ENCODE measurements around the gene GTF2H1. TPM values are rescaled to one million over a fixed set of nuclear protein-coding genes. Genes with fewer than 3 reads are reported as not detected.

GTF2H1 gene
- total RNA-seq, 1 donor from 2014 or later = 52.2 TPM

- H3K27me3 Mint-ChIP-seq (ENCODE audit: insufficient read depth) = no peaks in the 10 kb centered on the region
- peaks cover 31% of the 10 kb centered on the region for H3K36me3 Mint-ChIP-seq (ENCODE audit: low read depth)
- H3K9me3 Mint-ChIP-seq = no peaks in the 10 kb centered on the region
- no peak overlapping the region for H3K27ac Mint-ChIP-seq
- no peak overlapping the region for H3K4me3 Mint-ChIP-seq
- no peak for DNase-seq (ENCODE audit: low spot score)
- intact Hi-C loops (cut with micrococcal nuclease) = no loop called here
- H3K4me1 Mint-ChIP-seq (ENCODE audit: low read depth) = peaks cover 16% of the 10 kb centered on the region
These were observed 45.1 kb downstream of the GTF2H1 start for GRCh38 chr11:18367431-18367830.

GRCh38 chr11:18368221-18368620 is 45.9 kb downstream of the GTF2H1 start:
- peaks cover 16% of the 10 kb centered on the region for H3K4me1 Mint-ChIP-seq (ENCODE audit: low read depth)
- H3K27me3 Mint-ChIP-seq (ENCODE audit: insufficient read depth) = no peaks in the 10 kb centered on the region

GRCh38 chr11:18369398-18369797 is 47.0 kb downstream of the GTF2H1 start:
- Mint-ChIP-seq H3K4me3 (no peak overlapping the region), H3K27me3 (ENCODE audit: insufficient read depth) (no peaks in the 10 kb centered on the region), H3K9me3 (no peaks in the 10 kb centered on the region), H3K27ac (no peak overlapping the region), H3K4me1 (ENCODE audit: low read depth) (peaks cover 16% of the 10 kb centered on the region), H3K36me3 (ENCODE audit: low read depth) (peaks cover 27% of the 10 kb centered on the region)
- intact Hi-C loops (cut with micrococcal nuclease) = no loop called here
- DNase-seq (ENCODE audit: low spot score) = no peak

More at GRCh38 chr11:18368221-18368620, 45.9 kb downstream of the GTF2H1 start:
- Mint-ChIP-seq H3K9me3 (no peaks in the 10 kb centered on the region), H3K36me3 (ENCODE audit: low read depth) (peaks cover 29% of the 10 kb centered on the region), H3K27ac (no peak overlapping the region), H3K4me3 (no peak overlapping the region)
- intact Hi-C loops (cut with micrococcal nuclease) = no loop called here
- DNase-seq (ENCODE audit: low spot score) = no peak

DNA sequence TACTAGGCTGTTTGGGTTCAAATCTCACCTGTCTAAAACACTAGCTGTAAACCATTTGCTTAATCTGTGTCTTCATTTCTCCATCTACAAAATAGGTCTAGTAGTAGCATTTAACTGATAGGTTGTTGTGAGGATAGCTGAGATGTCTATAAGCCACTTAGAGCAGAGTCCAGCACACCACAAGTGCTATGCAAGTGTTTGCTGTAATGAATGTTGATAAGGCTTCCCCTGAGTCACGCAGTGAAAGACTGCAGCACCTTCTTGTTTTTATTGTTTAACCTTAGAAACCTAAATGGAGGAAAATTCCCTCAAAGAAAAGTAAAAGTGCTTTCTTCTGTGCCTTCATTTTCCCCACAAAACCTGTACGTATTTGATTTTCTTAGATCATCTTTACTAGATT is 48.9 kb downstream of the GTF2H1 start:
- no peaks in the 10 kb centered on the region for H3K9me3 Mint-ChIP-seq
- DNase-seq (ENCODE audit: low spot score) = no peak
- H3K4me3 Mint-ChIP-seq = no peak overlapping the region
- intact Hi-C loops (cut with micrococcal nuclease) = no loop called here
- H3K36me3 Mint-ChIP-seq (ENCODE audit: low read depth) = peaks cover 18% of the 10 kb centered on the region
- H3K4me1 Mint-ChIP-seq (ENCODE audit: low read depth) = peaks cover 8% of the 10 kb centered on the region
- H3K27ac Mint-ChIP-seq = no peak overlapping the region
- H3K27me3 Mint-ChIP-seq (ENCODE audit: insufficient read depth) = no peaks in the 10 kb centered on the region

DNA sequence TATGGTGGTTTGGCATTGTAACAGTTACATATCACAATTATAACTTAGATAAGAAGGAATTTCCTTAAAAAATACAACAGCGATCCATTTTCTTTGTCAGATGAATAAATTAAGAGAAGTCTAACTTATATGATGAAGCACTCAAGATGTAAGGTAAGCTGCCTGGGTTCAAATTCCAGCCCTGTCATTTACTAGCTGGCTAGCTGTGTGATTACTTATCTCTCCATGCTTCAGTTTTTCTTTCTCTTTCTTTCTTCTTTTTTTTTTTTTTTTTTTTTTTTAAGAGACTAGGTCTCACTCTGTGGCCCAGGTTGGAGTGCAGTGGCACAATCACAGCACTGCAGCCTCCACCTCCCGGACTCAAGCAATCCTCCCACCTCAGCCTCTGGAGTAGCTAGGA is 49.8 kb downstream of the GTF2H1 start:
- no peaks in the 10 kb centered on the region for H3K27me3 Mint-ChIP-seq (ENCODE audit: insufficient read depth)
- H3K27ac Mint-ChIP-seq = no peak overlapping the region
- intact Hi-C loops (cut with micrococcal nuclease) = no loop called here
- H3K4me3 Mint-ChIP-seq = no peak overlapping the region
- H3K4me1 Mint-ChIP-seq (ENCODE audit: low read depth) = peaks cover 8% of the 10 kb centered on the region
- H3K36me3 Mint-ChIP-seq (ENCODE audit: low read depth) = peaks cover 13% of the 10 kb centered on the region
- no peaks in the 10 kb centered on the region for H3K9me3 Mint-ChIP-seq
- DNase-seq (ENCODE audit: low spot score) = no peak

DNA sequence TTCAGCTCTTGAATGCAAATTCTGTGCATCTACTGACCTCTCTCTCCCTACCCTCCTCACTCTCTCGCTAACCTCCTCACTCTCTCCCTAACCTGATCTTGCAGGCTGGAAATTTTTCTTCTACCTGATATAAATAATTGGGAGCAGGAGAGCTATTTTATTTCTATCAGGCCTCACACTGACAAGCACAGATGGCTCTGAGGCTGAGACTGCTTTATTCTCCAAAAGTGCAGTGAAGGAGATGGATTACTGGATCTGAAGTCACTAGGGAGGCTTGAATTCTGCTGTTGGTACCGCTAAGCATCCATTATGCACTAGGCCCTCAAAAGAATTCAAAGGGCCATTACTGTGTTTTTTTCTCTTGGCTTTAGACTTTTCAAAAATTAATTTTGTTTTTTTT is 52.6 kb downstream of the GTF2H1 start:
- Mint-ChIP-seq H3K27ac (no peak overlapping the region), H3K36me3 (ENCODE audit: low read depth) (peaks cover 8% of the 10 kb centered on the region), H3K27me3 (ENCODE audit: insufficient read depth) (no peaks in the 10 kb centered on the region), H3K9me3 (no peaks in the 10 kb centered on the region), H3K4me1 (ENCODE audit: low read depth) (peaks cover 8% of the 10 kb centered on the region), H3K4me3 (no peak overlapping the region)
- no peak for DNase-seq (ENCODE audit: low spot score)
- intact Hi-C loops (cut with micrococcal nuclease) = no loop called here

DNA sequence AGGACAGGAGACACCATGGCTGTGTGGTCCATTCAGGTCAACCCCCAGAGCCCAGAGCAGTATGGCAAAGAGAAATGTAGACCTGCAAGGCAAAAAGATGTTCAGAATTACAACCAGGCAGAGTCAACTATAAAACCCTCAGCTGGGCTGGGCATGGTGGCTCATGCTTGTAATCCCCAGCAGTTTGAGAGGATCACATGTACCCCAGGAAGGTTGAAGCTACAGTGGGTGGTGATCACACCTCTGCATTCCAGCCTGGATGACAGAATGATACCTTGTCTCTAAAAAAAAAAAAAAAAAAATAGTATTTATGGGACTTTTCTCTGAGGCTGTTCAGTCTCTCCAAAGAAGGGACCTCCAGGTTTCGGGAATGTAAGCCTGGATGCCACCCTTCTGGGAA is 53.6 kb downstream of the GTF2H1 start:
- H3K4me1 Mint-ChIP-seq (ENCODE audit: low read depth) = peaks cover 7% of the 10 kb centered on the region
- no peak overlapping the region for H3K4me3 Mint-ChIP-seq
- H3K36me3 Mint-ChIP-seq (ENCODE audit: low read depth) = peaks cover 6% of the 10 kb centered on the region
- intact Hi-C loops (cut with micrococcal nuclease) = no loop called here
- no peak for DNase-seq (ENCODE audit: low spot score)
- H3K27me3 Mint-ChIP-seq (ENCODE audit: insufficient read depth) = no peaks in the 10 kb centered on the region
- H3K9me3 Mint-ChIP-seq = no peaks in the 10 kb centered on the region
- no peak overlapping the region for H3K27ac Mint-ChIP-seq

DNA sequence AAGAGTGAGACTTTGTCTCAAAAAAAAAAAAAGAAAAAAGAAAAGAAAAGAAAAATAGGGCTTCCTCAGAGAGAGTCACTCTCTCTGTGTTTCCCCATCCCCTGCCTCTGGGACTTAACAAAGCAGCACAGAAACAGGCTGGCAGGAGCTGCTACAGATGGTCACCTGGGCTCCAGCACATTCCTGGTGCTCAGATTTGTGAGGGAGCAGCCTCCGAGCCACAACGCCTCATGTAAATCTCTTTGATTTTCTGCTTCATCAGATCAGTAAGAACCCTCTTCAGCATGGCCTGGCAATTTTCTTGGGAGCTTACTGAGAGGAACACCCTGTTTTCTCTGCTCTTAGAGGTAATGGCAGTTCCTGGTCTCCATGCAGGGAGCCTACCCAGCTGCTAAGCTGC is 56.8 kb downstream of the GTF2H1 start:
- Mint-ChIP-seq H3K4me1 (ENCODE audit: low read depth) (peaks cover 17% of the 10 kb centered on the region), H3K36me3 (ENCODE audit: low read depth) (peaks cover 2% of the 10 kb centered on the region), H3K27ac (no peak overlapping the region), H3K4me3 (no peak overlapping the region), H3K9me3 (no peaks in the 10 kb centered on the region), H3K27me3 (ENCODE audit: insufficient read depth) (no peaks in the 10 kb centered on the region)
- DNase-seq (ENCODE audit: low spot score) = no peak
- intact Hi-C loops (cut with micrococcal nuclease) = no loop called here

GRCh38 chr11:18383388-18384156 is 61.2 kb downstream of the GTF2H1 start:
- intact Hi-C loops (cut with micrococcal nuclease) = loop anchor here (1.0 to 5.0 kb wide), 10 partner anchors 11 to 371 kb away; partner anchors contain the start of genes GTF2H1, HPS5, LDHA and SAAL1

DNA sequence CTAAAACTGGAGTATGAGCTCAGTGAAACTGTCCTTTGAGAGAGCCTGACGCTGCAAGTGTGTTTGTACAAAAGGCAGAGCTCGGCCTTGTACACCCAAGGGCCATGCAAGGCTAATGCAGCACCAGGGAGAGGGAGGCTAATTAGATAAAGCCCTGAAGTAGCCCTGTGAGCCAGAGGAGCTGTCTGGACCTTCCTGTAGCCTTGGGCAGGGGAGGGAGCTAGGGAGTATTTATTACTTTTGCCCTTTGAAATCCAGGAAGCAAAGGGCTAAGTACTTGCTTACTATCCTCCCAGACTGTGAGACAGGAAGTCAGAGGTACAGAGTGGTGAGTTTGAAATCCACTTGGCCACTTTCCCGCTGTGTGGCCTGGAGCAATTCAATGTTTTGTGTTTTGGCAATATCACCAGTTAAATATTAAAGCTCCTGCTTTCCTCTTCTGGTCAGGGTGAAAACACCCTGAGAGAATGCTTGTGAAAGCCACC is 61.8 kb downstream of the GTF2H1 start:
- intact Hi-C loops (cut with micrococcal nuclease) = loop anchor here (1.0 to 5.0 kb wide), 7 partner anchors 10 to 372 kb away; partner anchors contain the start of genes LDHA, SAAL1, SERGEF and TSG101
- no peaks in the 10 kb centered on the region for H3K36me3 Mint-ChIP-seq (ENCODE audit: low read depth)
- H3K4me3 Mint-ChIP-seq = peak overlapping the region; percentile 59
- H3K27me3 Mint-ChIP-seq (ENCODE audit: insufficient read depth) = no peaks in the 10 kb centered on the region
- DNase-seq (ENCODE audit: low spot score) = no peak
- H3K4me1 Mint-ChIP-seq (ENCODE audit: low read depth) = peaks cover 39% of the 10 kb centered on the region
- peak overlapping the region; percentile 99 for H3K27ac Mint-ChIP-seq
- no peaks in the 10 kb centered on the region for H3K9me3 Mint-ChIP-seq

More at GRCh38 chr11:18383388-18384156, 61.2 kb downstream of the GTF2H1 start:
- Mint-ChIP-seq H3K36me3 (ENCODE audit: low read depth) (no peaks in the 10 kb centered on the region), H3K9me3 (no peaks in the 10 kb centered on the region), H3K4me3 (peak overlapping the region; percentile 59), H3K27me3 (ENCODE audit: insufficient read depth) (no peaks in the 10 kb centered on the region), H3K27ac (peak overlapping the region; percentile 99), H3K4me1 (ENCODE audit: low read depth) (peaks cover 38% of the 10 kb centered on the region)
- DNase-seq (ENCODE audit: low spot score) = peak; percentile 53

DNA sequence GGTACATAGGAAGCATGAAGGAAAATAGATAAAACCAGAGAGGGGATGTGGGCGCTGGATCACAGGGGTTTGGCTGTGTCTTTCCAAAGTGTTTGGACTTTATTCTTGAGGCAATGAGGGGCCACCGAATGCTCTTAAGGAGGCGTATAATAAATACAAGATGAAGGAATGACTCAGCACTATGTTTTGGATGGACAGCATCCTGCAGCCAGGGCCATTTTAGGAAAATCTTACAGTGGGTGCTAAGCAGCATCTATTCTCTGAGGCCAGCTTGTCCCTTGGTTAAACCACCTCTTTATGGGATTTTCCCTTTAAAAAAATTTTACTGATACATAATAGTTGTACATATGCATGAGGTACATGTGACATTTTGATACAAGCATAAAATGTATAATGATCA is 67.7 kb downstream of the GTF2H1 start:
- Mint-ChIP-seq H3K27ac (no peak overlapping the region), H3K36me3 (ENCODE audit: low read depth) (peaks cover 6% of the 10 kb centered on the region), H3K4me3 (no peak overlapping the region), H3K4me1 (ENCODE audit: low read depth) (peaks cover 44% of the 10 kb centered on the region), H3K9me3 (no peaks in the 10 kb centered on the region), H3K27me3 (ENCODE audit: insufficient read depth) (no peaks in the 10 kb centered on the region)
- intact Hi-C loops (cut with micrococcal nuclease) = loop anchor here (5.0 to 10.0 kb wide), 3 partner anchors 332 to 1995 kb away; partner anchors contain the start of genes E2F8 and PRMT3
- no peak for DNase-seq (ENCODE audit: low spot score)

- intact Hi-C loops (cut with micrococcal nuclease) = loop anchor here (5.0 to 10.0 kb wide), 3 partner anchors 330 to 1992 kb away; partner anchors contain the start of genes E2F8 and PRMT3
- peaks cover 28% of the 10 kb centered on the region for H3K36me3 Mint-ChIP-seq (ENCODE audit: low read depth)
- H3K27me3 Mint-ChIP-seq (ENCODE audit: insufficient read depth) = no peaks in the 10 kb centered on the region
- peak overlapping the region; percentile 80 for H3K27ac Mint-ChIP-seq
- DNase-seq (ENCODE audit: low spot score) = no peak
- H3K4me1 Mint-ChIP-seq (ENCODE audit: low read depth) = peaks cover 44% of the 10 kb centered on the region
- no peaks in the 10 kb centered on the region for H3K9me3 Mint-ChIP-seq
- H3K4me3 Mint-ChIP-seq = peak overlapping the region; percentile 65
These were observed 70.3 kb downstream of the GTF2H1 start for GRCh38 chr11:18392434-18393321.

All from activated T-helper 1 cell treated with anti-CD3 and anti-CD28 coated beads, Interleukin-12 subunit alpha, Interleukin-12 subunit beta, Interleukin-2, Interleukin-4 antibody, amounts not matched to agents 30 ng/mL and 10 ng/mL and 1 ng/mL, durations not matched to agents 14 hours and 24 hours and 36 hours (primary cell).